Measurements from ENCODE around the gene PRRG2. TPM values are rescaled to one million over a fixed set of nuclear protein-coding genes. Genes with fewer than 3 reads are reported as not detected.

The PRRG2 gene
- total and polyA plus RNA-seq, 12 donors = 0.34 to 2.4 (median 0.72) TPM

GRCh38 chr19:49560358-49560900 is 20.7 kb upstream of the PRRG2 start:
- Histone ChIP-seq H3K9me3 (no peaks in the 10 kb centered on the region), H3K27ac (peak overlapping the region in 7 of 10 donors; percentile 7 to 62 (median 27)), H3K36me3 (peaks cover 0 to 64% (median 42%) of the 10 kb centered on the region in 9 donors), H3K27me3 (no peaks in the 10 kb centered on the region), H3K4me3 (peak overlapping the region in 1 of 10 donors; percentile 33), H3K4me1 (peaks cover 0 to 51% (median 14%) of the 10 kb centered on the region in 9 donors)
- no peak for TF ChIP-seq CTCF (IDR thresholded peaks at IDR 0.05)
- ATAC-seq (peak in 6 of 8 donors; percentile 28 to 58 (median 44)), DNase-seq (peak in 1 of 2 donors; percentile 45)
- WGBS, 2 donors = 76 to 84% methylated on average over 14 to 15 of the region's 15 CpGs
- intact Hi-C loops (cut with DNase I) = no loop called here

DNA sequence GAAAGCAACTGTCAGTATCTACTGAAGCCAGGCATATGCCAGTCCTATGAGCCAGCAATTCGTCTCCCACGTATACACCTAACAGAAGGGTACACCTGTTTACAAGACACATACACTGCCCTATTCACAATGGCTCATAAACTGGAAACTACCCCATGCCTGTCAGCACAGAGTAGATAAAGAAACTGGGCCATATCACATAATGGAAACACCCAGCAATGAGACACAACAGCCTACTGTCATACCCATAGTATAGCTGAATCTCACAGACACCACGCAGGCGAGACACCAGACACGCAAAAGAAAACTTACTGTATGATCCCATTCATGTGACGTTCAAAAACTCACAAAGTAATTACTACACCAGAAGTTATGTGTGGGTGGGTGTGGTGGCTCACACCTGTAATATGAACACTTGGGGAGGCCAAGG is 16.5 kb upstream of the PRRG2 start:
- H3K27me3 ChIP-seq = no peaks in the 10 kb centered on the region
- no peak for DNase-seq
- intact Hi-C loops (cut with DNase I) = no loop called here
- H3K27ac ChIP-seq = peak overlapping the region in 2 of 10 donors; percentile 4 to 65
- no peak for ATAC-seq
- TF ChIP-seq CTCF (IDR thresholded peaks at IDR 0.05) = no peak
- H3K9me3 ChIP-seq = no peaks in the 10 kb centered on the region
- no peak overlapping the region for H3K4me3 ChIP-seq
- H3K4me1 ChIP-seq = peaks cover 0 to 79% (median 25%) of the 10 kb centered on the region in 9 donors
- 79 to 83% methylated on average over 6 of the region's 6 CpGs for WGBS, 2 donors
- H3K36me3 ChIP-seq = peaks cover 0 to 34% (median 4%) of the 10 kb centered on the region in 9 donors

DNA sequence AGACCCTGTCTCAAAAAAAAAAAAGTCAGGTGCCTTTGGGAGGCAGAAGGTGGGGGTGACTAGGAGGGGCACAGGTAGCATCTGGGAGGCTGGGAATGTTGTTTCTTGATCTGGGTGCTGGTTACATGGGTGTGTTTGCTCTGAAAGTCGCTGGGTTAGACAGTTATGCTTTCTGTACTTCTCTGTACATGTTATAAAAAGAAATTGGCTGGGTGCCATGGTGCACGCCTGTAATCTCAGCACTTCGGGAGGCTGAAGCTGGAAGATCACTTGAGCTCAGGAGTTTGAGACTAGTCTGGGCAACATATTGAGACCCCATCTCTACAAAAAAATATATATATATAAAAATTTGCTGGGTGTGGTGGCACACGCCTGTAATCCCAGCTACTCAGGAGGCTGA is 15.9 kb upstream of the PRRG2 start:
- ATAC-seq (peak; percentile 44 to 60 (median 54)), DNase-seq (peak in 1 of 2 donors; percentile 70)
- no peak overlapping the region for H3K4me3 ChIP-seq
- no peaks in the 10 kb centered on the region for H3K9me3 ChIP-seq
- peak overlapping the region in 2 of 10 donors; percentile 4 to 65 for H3K27ac ChIP-seq
- no peaks in the 10 kb centered on the region for H3K27me3 ChIP-seq
- TF ChIP-seq CTCF (IDR thresholded peaks at IDR 0.05) = no peak
- intact Hi-C loops (cut with DNase I) = no loop called here
- 22 to 27% methylated on average over 4 of the region's 4 CpGs for WGBS, 2 donors
- H3K36me3 ChIP-seq = peaks cover 0 to 27% (median 0%) of the 10 kb centered on the region in 9 donors
- peaks cover 0 to 77% (median 27%) of the 10 kb centered on the region in 9 donors for H3K4me1 ChIP-seq

DNA sequence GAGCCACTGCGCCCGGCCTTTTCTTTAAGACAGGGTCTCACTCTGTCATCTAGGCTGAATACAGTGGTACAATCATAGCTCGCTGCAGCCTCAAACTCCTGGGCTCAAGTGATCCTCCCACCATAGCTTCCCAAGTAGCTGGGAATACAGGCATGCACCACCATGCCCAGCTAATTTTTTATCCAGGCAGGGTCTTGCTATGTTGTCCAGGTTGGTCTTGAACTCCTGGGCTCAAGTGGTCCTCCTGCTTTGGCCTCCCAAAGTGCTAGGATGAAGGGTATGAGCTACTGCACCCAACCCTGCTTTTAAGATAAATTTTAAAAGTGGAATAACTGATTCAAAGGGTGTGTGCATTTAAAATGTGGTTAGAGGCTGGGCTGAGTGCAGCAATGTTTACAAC is 14.8 kb upstream of the PRRG2 start:
- intact Hi-C loops (cut with DNase I) = no loop called here

More for the DNA sequence above, 14.8 kb upstream of the PRRG2 start:
- Histone ChIP-seq H3K27me3 (no peaks in the 10 kb centered on the region), H3K36me3 (peaks cover 0 to 24% (median 0%) of the 10 kb centered on the region in 9 donors), H3K27ac (peak overlapping the region in 1 of 10 donors; percentile 65), H3K4me3 (no peak overlapping the region), H3K9me3 (no peaks in the 10 kb centered on the region), H3K4me1 (peaks cover 6 to 77% (median 38%) of the 10 kb centered on the region in 9 donors)
- ATAC-seq (no peak), DNase-seq (no peak)
- no peak for TF ChIP-seq CTCF (IDR thresholded peaks at IDR 0.05)
- 96 to 98% methylated on average over 3 of the region's 3 CpGs for WGBS, 2 donors

All from heart right ventricle (tissue), 16 donors.